NCI-H526 (cell line): ENCODE results near the gene IDI1.
"Not testable (repeated sequence)": the region's sequence is repeated elsewhere in the genome, so short reads cannot be mapped to it uniquely, and the experiment has no call there.

Experiments
- DNase-seq, 2 experiments: peaks; one replicate each; lab custom pipeline; 2025; lab: John Stamatoyannopoulos, UW

IDI1 gene

GRCh38 chr10:1063232-1063865 is 14.4 kb upstream of the IDI1 start:
- no peak for DNase-seq

- DNase-seq: no peak
Measured at GRCh38 chr10:1061930-1062774, 13.2 kb upstream of the IDI1 start.

GRCh38 chr10:1059902-1060301 is 11.0 kb upstream of the IDI1 start:
- no peak for DNase-seq

- DNase-seq: peak in 1 of 2 experiments; percentile 5
Measured at GRCh38 chr10:1058017-1058416, 9.1 kb upstream of the IDI1 start.

- no peak for DNase-seq
Measured at GRCh38 chr10:1057106-1057657, 8.3 kb upstream of the IDI1 start.

GRCh38 chr10:1056326-1057105 is 7.6 kb upstream of the IDI1 start, which contains the start of gene WDR37:
TSS of gene WDR37 (plus strand) at chr10:1056385. CDS start at chr10:1072156, 15,771 bp downstream.
- DNase-seq: peak; percentile 42 to 82

- no peak for DNase-seq
Measured at GRCh38 chr10:1054684-1055083, 5.8 kb upstream of the IDI1 start.

- DNase-seq: peak; percentile 63 to 72
Measured at GRCh38 chr10:1050554-1050953, 1.6 kb upstream of the IDI1 start.

- peak in 1 of 2 experiments; percentile 26 for DNase-seq
Measured at GRCh38 chr10:1050145-1050544, 1.2 kb upstream of the IDI1 start.

- peak in 1 of 2 experiments; percentile 31 for DNase-seq
Measured at GRCh38 chr10:1049425-1049958, 573 bp upstream of the IDI1 start.

GRCh38 chr10:1048349-1048731 is 579 bp downstream of the IDI1 start:
- DNase-seq: peak in 1 of 2 experiments; percentile 36

- peak in 1 of 2 experiments; percentile 9 for DNase-seq
Measured at GRCh38 chr10:1047937-1048336, 982 bp downstream of the IDI1 start.

GRCh38 chr10:1045415-1045814 is 3.5 kb downstream of the IDI1 start:
- DNase-seq: no peak

- DNase-seq: no peak
Measured at GRCh38 chr10:1044964-1045363, 4.0 kb downstream of the IDI1 start.

- DNase-seq: no peak
Measured at GRCh38 chr10:1044146-1044545, 4.8 kb downstream of the IDI1 start.

GRCh38 chr10:1043532-1043995 is 5.4 kb downstream of the IDI1 start:
- peak; percentile 1 to 23 for DNase-seq

GRCh38 chr10:1041514-1041913 is 7.4 kb downstream of the IDI1 start:
- no peak for DNase-seq

- DNase-seq: no peak
Measured at GRCh38 chr10:1040133-1040532, 8.8 kb downstream of the IDI1 start.

GRCh38 chr10:1038769-1039168 is 10.2 kb downstream of the IDI1 start:
- DNase-seq: not testable (repeated sequence)

GRCh38 chr10:1037098-1037497 is 11.8 kb downstream of the IDI1 start:
- DNase-seq: no peak

GRCh38 chr10:1036341-1036791 is 12.6 kb downstream of the IDI1 start:
- DNase-seq: no peak

- DNase-seq: no peak
Measured at GRCh38 chr10:1035201-1035600, 13.7 kb downstream of the IDI1 start.
